ENCODE measurements around the gene USP37. TPM values are rescaled to one million over a fixed set of nuclear protein-coding genes. Genes with fewer than 3 reads are reported as not detected.

Gene USP37
- total and polyA plus RNA-seq, 2 of the 13 experiments (the other 11 are each of a cell fraction or from before 2014, with no cell fraction given) = 6.5 to 30.6 TPM

- TF ChIP-seq ZNF20 (CRISPR knock-in tag; IDR thresholded peaks at IDR 0.05) (no peak), SAFB2 (CRISPR knock-in tag; IDR thresholded peaks at IDR 0.05; ENCODE audit: borderline replicate concordance, low read depth) (no peak), MZF1 (CRISPR knock-in tag; IDR thresholded peaks at IDR 0.05; ENCODE audit: borderline replicate concordance) (no peak), ATF1 (CRISPR knock-in tag; IDR thresholded peaks at IDR 0.05) (peak; percentile 35; the same call in 1 of the 2 replicates), ZNF124 (CRISPR knock-in tag; IDR thresholded peaks at IDR 0.05) (no peak), ZNF3 (CRISPR knock-in tag; IDR thresholded peaks at IDR 0.05) (no peak), ZNF678 (CRISPR knock-in tag; IDR thresholded peaks at IDR 0.05) (no peak), CC2D1A (CRISPR knock-in tag; IDR thresholded peaks at IDR 0.05) (no peak), ZNF18 (CRISPR knock-in tag; IDR thresholded peaks at IDR 0.05; ENCODE audit: insufficient replicate concordance) (no peak), RNF219 (CRISPR knock-in tag; IDR thresholded peaks at IDR 0.05) (no peak), ZFAT (CRISPR knock-in tag; conservative IDR thresholded peaks at IDR 0.05) (no peak), MED8 (CRISPR knock-in tag; IDR thresholded peaks at IDR 0.05; ENCODE audit: insufficient replicate concordance) (no peak), MAZ (IDR thresholded peaks at IDR 0.05; ENCODE audit: borderline replicate concordance, low read depth, low read length) (no peak), MAZ (CRISPR knock-in tag; IDR thresholded peaks at IDR 0.05; ENCODE audit: low read depth) (peak; percentile 42; the same call in 1 of the 2 replicates), ZNF800 (CRISPR knock-in tag; IDR thresholded peaks at IDR 0.05) (no peak), ZNF276 (CRISPR knock-in tag; IDR thresholded peaks at IDR 0.05; ENCODE audit: low read depth) (no peak), JDP2 (CRISPR knock-in tag; IDR thresholded peaks at IDR 0.05; ENCODE audit: borderline replicate concordance) (no peak), ZNF543 (CRISPR knock-in tag; IDR thresholded peaks at IDR 0.05) (no peak), JUN (CRISPR knock-in tag; IDR thresholded peaks at IDR 0.05) (peak; percentile 82; the same call in 1 of the 2 replicates), TRAFD1 (CRISPR knock-in tag; IDR thresholded peaks at IDR 0.05; ENCODE audit: borderline replicate concordance) (no peak)
Measured at GRCh38 chr2:218448934-218449333, 119.2 kb downstream of the USP37 start (continued).

Measured in HepG2 (cell line).